ENCODE data around the gene MAGI2.

- TF ChIP-seq EZH2phosphoT487 (IDR thresholded peaks at IDR 0.05; ENCODE audit: insufficient read depth, low read depth) (no peak), EZH2 (IDR thresholded peaks at IDR 0.05; ENCODE audit: insufficient read depth, poor library complexity, severe bottlenecking) (no peak)
Measured at GRCh38 chr7:78083476-78084120, 1369.9 kb downstream of the MAGI2 start.
